HepG2 (cell line): Measurements from ENCODE around the gene ARHGEF16. TPM values are rescaled to one million over a fixed set of nuclear protein-coding genes. Genes with fewer than 3 reads are reported as not detected.

Experiments used
- ARID5B ChIP-seq: IDR thresholded peaks from 2 replicates; pipeline ENCODE4 v1.4.0; 2020; ENCODE audit warnings: mild to moderate bottlenecking, missing genetic modification reagents
- CEBPZ ChIP-seq: IDR thresholded peaks from 2 replicates; pipeline ENCODE4 v1.6.1; 2012; ENCODE audit warnings: low read length, improper control_type of control experiment
- DDIT3 ChIP-seq: sonication (generic); formaldehyde crosslinking; IDR thresholded peaks from 2 replicates; pipeline ENCODE4 v1.4.0; 2020; ENCODE audit warnings: mild to moderate bottlenecking, missing genetic modification reagents
- DMAP1 ChIP-seq: IDR thresholded peaks from 2 replicates; pipeline ENCODE4 v1.6.1; 2016
- ELF1 ChIP-seq: sonication (generic); formaldehyde crosslinking; IDR thresholded peaks from 2 replicates; pipeline ENCODE4 v1.4.0; 2020; ENCODE audit warnings: missing genetic modification reagents
- NFYC ChIP-seq: IDR thresholded peaks from 2 replicates; pipeline ENCODE4 v1.6.1; 2016; ENCODE audit warnings: missing genetic modification reagents, missing compliant biosample characterization
- NR2C2 ChIP-seq: sonication (generic); formaldehyde crosslinking; IDR thresholded peaks from 2 replicates; pipeline ENCODE4 v1.4.0; 2020; ENCODE audit warnings: missing genetic modification reagents, mild to moderate bottlenecking, moderate library complexity, borderline replicate concordance
- TBP ChIP-seq: sonication (generic); formaldehyde crosslinking; IDR thresholded peaks from 2 replicates; pipeline ENCODE4 v1.5.0; 2020; ENCODE audit warnings: missing genetic modification reagents
- ZMYM4 ChIP-seq: sonication (generic); formaldehyde crosslinking; IDR thresholded peaks from 2 replicates; pipeline ENCODE4 v1.8.1; 2023; ENCODE audit warnings: mild to moderate bottlenecking, missing genetic modification reagents
- ZNF335 ChIP-seq: sonication (generic); formaldehyde crosslinking; IDR thresholded peaks from 2 replicates; pipeline ENCODE4 v1.4.0; 2020; ENCODE audit warnings: missing genetic modification reagents
- polyA plus RNA-seq, 8 experiments: library from polyadenylated mRNA; depleted of rRNA in 3 of 8; stranded (reverse) in 7 of 8; unstranded in 1 of 8; fragments of >200 nt; fragmentation: Illumina TruSeq in 4 of 8; extraction: Trizol in 4 of 8; gene quantifications; 2 replicates each; pipeline versions ENCODE4 v1.2.1 to v1.2.3, GENCODE V29; 2011 to 2016; ENCODE audit warnings: low read depth in 4 of 8, missing spikeins in 1 of 8, mixed read lengths in 1 of 8; ENCODE audit not compliant: insufficient read depth in 1 of 8
- total RNA-seq, 5 experiments: library from RNA; depleted of rRNA; stranded (reverse); fragments of >200 nt; fragmentation: Illumina TruSeq; extraction: Trizol; gene quantifications; 2 replicates each; pipeline ENCODE4 v1.2.3, GENCODE V29; 2016; ENCODE audit warnings: low read depth in 1 of 5
- TF ChIP-seq, protein P1 (sequence below): fragments of 450-650 bp; IDR thresholded peaks from 2 replicates; pipeline ENCODE4 v1.6.1; 2017; ENCODE audit warnings: mild to moderate bottlenecking
- TF ChIP-seq, protein P2 (sequence below): sonication (generic); formaldehyde crosslinking; IDR thresholded peaks from 2 replicates; pipeline ENCODE4 v1.5.0; 2020; ENCODE audit warnings: mild to moderate bottlenecking, missing genetic modification reagents
- TF ChIP-seq, protein P3 (sequence below): sonication (generic); formaldehyde crosslinking; IDR thresholded peaks from 2 replicates; pipeline ENCODE4 v1.4.0; 2020; ENCODE audit warnings: missing genetic modification reagents

ARHGEF16 gene
- total and polyA plus RNA-seq, 2 of the 13 experiments (the other 11 are each of a cell fraction or from before 2014, with no cell fraction given), result 20.3 to 39.9 TPM

DNA sequence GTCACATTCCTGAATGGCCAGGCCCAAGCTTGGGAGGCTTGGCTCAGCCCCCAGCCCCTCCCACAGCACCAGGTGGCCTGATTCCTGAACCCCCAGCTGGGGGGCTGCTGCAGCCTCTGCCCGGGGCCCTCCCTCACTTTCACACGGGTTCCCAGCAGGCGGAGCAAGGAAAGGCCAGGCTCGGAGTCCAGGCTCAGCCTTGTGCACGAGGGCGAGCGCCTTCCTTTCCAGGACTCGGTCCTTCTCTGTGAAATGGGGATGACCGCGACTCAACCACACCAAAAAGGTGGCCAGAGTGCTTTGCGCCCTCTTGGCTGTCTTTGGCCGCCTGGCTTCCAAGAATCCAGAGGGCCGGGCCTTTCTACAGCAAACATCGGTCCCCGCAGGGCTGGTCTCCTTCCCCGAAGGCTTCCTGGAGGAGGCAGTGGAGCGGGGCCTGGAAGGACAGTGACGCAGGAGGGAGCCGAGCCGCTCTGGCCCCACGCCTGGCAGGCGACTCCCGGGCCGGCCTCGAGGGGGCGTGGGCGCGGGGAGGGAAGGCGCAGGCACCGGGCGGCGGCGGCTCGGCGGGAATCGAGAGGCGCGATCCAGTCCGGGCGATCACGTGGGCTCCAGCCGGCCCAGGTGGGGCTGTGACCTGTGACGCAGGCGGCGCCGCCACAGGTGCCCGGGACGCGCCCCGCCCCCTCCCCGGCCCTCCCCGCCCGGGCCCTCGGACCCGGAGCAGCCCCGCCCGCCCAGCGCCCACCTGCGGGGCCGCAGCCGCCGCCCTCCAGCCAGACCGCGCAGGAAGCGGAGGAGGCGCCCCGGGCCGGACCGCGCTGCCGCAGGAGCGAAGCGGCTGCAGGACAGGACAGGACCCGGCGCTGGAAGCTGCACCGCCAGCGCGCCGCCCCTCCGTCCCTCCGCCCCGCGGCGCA, at the start of gene ARHGEF16 (continued):
- TF ChIP-seq CEBPZ (no peak), ZMYM4 (no peak), NFYC (no peak), DDIT3 (CRISPR knock-in tag) (no peak), ARID5B (no peak; the same call in 1 of the 2 replicates), TBP (0 out of 2 replicates have a peak, but pooled peaks have one; percentile 63), ZNF335 (no peak), DMAP1 (CRISPR knock-in tag) (no peak), NR2C2 (CRISPR knock-in tag) (peak; percentile 15; the same call in 1 of the 2 replicates), ELF1 (CRISPR knock-in tag) (no peak)
- TF ChIP-seq, protein P1, sequence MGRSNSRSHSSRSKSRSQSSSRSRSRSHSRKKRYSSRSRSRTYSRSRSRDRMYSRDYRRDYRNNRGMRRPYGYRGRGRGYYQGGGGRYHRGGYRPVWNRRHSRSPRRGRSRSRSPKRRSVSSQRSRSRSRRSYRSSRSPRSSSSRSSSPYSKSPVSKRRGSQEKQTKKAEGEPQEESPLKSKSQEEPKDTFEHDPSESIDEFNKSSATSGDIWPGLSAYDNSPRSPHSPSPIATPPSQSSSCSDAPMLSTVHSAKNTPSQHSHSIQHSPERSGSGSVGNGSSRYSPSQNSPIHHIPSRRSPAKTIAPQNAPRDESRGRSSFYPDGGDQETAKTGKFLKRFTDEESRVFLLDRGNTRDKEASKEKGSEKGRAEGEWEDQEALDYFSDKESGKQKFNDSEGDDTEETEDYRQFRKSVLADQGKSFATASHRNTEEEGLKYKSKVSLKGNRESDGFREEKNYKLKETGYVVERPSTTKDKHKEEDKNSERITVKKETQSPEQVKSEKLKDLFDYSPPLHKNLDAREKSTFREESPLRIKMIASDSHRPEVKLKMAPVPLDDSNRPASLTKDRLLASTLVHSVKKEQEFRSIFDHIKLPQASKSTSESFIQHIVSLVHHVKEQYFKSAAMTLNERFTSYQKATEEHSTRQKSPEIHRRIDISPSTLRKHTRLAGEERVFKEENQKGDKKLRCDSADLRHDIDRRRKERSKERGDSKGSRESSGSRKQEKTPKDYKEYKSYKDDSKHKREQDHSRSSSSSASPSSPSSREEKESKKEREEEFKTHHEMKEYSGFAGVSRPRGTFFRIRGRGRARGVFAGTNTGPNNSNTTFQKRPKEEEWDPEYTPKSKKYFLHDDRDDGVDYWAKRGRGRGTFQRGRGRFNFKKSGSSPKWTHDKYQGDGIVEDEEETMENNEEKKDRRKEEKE, result no peak
- TF ChIP-seq, protein P2, sequence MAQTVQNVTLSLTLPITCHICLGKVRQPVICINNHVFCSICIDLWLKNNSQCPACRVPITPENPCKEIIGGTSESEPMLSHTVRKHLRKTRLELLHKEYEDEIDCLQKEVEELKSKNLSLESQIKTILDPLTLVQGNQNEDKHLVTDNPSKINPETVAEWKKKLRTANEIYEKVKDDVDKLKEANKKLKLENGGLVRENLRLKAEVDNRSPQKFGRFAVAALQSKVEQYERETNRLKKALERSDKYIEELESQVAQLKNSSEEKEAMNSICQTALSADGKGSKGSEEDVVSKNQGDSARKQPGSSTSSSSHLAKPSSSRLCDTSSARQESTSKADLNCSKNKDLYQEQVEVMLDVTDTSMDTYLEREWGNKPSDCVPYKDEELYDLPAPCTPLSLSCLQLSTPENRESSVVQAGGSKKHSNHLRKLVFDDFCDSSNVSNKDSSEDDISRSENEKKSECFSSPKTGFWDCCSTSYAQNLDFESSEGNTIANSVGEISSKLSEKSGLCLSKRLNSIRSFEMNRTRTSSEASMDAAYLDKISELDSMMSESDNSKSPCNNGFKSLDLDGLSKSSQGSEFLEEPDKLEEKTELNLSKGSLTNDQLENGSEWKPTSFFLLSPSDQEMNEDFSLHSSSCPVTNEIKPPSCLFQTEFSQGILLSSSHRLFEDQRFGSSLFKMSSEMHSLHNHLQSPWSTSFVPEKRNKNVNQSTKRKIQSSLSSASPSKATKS, result no peak
- TF ChIP-seq, protein P3, sequence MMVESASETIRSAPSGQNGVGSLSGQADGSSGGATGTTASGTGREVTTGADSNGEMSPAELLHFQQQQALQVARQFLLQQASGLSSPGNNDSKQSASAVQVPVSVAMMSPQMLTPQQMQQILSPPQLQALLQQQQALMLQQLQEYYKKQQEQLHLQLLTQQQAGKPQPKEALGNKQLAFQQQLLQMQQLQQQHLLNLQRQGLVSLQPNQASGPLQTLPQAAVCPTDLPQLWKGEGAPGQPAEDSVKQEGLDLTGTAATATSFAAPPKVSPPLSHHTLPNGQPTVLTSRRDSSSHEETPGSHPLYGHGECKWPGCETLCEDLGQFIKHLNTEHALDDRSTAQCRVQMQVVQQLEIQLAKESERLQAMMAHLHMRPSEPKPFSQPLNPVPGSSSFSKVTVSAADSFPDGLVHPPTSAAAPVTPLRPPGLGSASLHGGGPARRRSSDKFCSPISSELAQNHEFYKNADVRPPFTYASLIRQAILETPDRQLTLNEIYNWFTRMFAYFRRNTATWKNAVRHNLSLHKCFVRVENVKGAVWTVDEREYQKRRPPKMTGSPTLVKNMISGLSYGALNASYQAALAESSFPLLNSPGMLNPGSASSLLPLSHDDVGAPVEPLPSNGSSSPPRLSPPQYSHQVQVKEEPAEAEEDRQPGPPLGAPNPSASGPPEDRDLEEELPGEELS (CRISPR knock-in tag), result no peak
